ENCODE results near the gene RNF130. TPM values are rescaled to one million over a fixed set of nuclear protein-coding genes. Genes with fewer than 3 reads are reported as not detected.
A peak's percentile ranks its signal among the peaks of the same experiment; 100 is the strongest.

Gene RNF130
- total and polyA plus RNA-seq, 2 of the 13 experiments (the other 11 are each of a cell fraction or from before 2014, with no cell fraction given) = 28.2 to 28.3 TPM

DNA sequence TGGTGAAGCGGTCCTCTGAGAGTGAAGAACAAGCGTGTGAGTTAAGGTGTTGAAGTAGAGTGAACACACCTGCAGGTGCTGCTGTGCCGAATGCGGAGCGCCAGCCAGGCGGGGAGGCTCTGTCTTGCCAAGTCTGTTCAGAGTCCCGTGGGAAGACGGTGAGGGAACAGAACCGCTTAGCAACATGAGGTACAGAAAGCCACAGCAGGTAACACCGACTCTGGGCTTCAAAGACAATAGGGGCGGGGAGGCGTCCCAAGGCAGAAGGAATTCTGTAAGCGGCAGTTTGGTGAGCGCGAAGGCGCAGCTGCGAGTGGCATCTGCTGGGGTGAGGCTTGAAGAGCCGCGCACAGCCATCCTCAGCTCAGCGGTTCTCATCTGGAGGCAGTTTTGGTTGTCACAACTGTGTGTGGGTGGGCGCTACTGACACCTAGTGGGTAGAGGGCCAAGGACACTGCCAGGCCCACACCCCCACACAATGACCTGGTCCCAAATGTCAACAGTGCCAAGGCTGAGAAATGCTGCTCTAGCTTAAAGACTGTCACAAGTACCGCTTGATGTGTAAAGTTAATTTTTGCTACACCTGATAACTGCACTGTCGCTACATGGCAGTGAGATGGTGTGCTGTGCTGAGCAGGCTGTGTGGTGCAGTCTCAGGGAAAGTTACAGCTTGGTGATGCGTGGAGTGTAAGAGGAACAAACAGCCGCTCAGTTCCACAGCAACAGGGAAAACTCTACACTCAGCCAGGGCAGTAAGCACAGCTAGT is 96.4 kb downstream of the RNF130 start (continued):
- TF ChIP-seq, protein P1, sequence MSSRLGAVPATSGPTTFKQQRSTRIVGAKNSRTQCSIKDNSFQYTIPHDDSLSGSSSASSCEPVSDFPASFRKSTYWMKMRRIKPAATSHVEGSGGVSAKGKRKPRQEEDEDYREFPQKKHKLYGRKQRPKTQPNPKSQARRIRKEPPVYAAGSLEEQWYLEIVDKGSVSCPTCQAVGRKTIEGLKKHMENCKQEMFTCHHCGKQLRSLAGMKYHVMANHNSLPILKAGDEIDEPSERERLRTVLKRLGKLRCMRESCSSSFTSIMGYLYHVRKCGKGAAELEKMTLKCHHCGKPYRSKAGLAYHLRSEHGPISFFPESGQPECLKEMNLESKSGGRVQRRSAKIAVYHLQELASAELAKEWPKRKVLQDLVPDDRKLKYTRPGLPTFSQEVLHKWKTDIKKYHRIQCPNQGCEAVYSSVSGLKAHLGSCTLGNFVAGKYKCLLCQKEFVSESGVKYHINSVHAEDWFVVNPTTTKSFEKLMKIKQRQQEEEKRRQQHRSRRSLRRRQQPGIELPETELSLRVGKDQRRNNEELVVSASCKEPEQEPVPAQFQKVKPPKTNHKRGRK (CRISPR knock-in tag; IDR thresholded peaks at IDR 0.05) = no peak
- TF ChIP-seq ZNF703 (CRISPR knock-in tag; IDR thresholded peaks at IDR 0.05; ENCODE audit: borderline replicate concordance) (no peak), ATF7 (IDR thresholded peaks at IDR 0.05) (no peak), ATF7 (CRISPR knock-in tag; IDR thresholded peaks at IDR 0.05) (no peak), FOXA3 (CRISPR knock-in tag; IDR thresholded peaks at IDR 0.05) (peak; percentile 32; the same call in 1 of the 2 replicates), SMC3 (IDR thresholded peaks at IDR 0.05; ENCODE audit: low read length) (peak; percentile 62), PRMT3 (CRISPR knock-in tag; IDR thresholded peaks at IDR 0.05; ENCODE audit: borderline replicate concordance, low read depth) (no peak), IKZF4 (CRISPR knock-in tag; IDR thresholded peaks at IDR 0.05; ENCODE audit: borderline replicate concordance, low read depth, not compliant biosample characterization) (no peak), KDM5B (CRISPR knock-in tag; IDR thresholded peaks at IDR 0.05; ENCODE audit: borderline replicate concordance) (no peak), ZSCAN21 (CRISPR knock-in tag; IDR thresholded peaks at IDR 0.05; ENCODE audit: borderline replicate concordance) (0 out of 2 replicates have a peak, but pooled peaks have one; percentile 30), FOXA1 (IDR thresholded peaks at IDR 0.05) (no peak), FOXA1 (CRISPR knock-in tag; IDR thresholded peaks at IDR 0.05) (peak; percentile 77; the same call in 1 of the 2 replicates), MEIS1 (CRISPR knock-in tag; IDR thresholded peaks at IDR 0.05; ENCODE audit: borderline replicate concordance) (no peak), SALL1 (CRISPR knock-in tag; IDR thresholded peaks at IDR 0.05) (0 out of 2 replicates have a peak, but pooled peaks have one; percentile 26), MTA3 (CRISPR knock-in tag; IDR thresholded peaks at IDR 0.05) (no peak), RXRB (CRISPR knock-in tag; IDR thresholded peaks at IDR 0.05; ENCODE audit: borderline replicate concordance) (0 out of 2 replicates have a peak, but pooled peaks have one; percentile 19), HCFC1 (IDR thresholded peaks at IDR 0.05; ENCODE audit: low read depth, low read length) (no peak)
- TF ChIP-seq, protein P2, sequence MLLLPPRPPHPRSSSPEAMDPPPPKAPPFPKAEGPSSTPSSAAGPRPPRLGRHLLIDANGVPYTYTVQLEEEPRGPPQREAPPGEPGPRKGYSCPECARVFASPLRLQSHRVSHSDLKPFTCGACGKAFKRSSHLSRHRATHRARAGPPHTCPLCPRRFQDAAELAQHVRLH (CRISPR knock-in tag; IDR thresholded peaks at IDR 0.05; ENCODE audit: borderline replicate concordance, low read depth) = no peak
- TF ChIP-seq, protein P3, sequence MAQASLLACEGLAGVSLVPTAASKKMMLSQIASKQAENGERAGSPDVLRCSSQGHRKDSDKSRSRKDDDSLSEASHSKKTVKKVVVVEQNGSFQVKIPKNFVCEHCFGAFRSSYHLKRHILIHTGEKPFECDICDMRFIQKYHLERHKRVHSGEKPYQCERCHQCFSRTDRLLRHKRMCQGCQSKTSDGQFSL (CRISPR knock-in tag; IDR thresholded peaks at IDR 0.05) = peak; percentile 96
- TF ChIP-seq, protein P4, sequence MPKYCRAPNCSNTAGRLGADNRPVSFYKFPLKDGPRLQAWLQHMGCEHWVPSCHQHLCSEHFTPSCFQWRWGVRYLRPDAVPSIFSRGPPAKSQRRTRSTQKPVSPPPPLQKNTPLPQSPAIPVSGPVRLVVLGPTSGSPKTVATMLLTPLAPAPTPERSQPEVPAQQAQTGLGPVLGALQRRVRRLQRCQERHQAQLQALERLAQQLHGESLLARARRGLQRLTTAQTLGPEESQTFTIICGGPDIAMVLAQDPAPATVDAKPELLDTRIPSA (CRISPR knock-in tag; IDR thresholded peaks at IDR 0.05; ENCODE audit: borderline replicate concordance) = no peak
- TF ChIP-seq, protein P5, sequence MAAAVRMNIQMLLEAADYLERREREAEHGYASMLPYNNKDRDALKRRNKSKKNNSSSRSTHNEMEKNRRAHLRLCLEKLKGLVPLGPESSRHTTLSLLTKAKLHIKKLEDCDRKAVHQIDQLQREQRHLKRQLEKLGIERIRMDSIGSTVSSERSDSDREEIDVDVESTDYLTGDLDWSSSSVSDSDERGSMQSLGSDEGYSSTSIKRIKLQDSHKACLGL (CRISPR knock-in tag; IDR thresholded peaks at IDR 0.05) = no peak
- TF ChIP-seq, protein P6, sequence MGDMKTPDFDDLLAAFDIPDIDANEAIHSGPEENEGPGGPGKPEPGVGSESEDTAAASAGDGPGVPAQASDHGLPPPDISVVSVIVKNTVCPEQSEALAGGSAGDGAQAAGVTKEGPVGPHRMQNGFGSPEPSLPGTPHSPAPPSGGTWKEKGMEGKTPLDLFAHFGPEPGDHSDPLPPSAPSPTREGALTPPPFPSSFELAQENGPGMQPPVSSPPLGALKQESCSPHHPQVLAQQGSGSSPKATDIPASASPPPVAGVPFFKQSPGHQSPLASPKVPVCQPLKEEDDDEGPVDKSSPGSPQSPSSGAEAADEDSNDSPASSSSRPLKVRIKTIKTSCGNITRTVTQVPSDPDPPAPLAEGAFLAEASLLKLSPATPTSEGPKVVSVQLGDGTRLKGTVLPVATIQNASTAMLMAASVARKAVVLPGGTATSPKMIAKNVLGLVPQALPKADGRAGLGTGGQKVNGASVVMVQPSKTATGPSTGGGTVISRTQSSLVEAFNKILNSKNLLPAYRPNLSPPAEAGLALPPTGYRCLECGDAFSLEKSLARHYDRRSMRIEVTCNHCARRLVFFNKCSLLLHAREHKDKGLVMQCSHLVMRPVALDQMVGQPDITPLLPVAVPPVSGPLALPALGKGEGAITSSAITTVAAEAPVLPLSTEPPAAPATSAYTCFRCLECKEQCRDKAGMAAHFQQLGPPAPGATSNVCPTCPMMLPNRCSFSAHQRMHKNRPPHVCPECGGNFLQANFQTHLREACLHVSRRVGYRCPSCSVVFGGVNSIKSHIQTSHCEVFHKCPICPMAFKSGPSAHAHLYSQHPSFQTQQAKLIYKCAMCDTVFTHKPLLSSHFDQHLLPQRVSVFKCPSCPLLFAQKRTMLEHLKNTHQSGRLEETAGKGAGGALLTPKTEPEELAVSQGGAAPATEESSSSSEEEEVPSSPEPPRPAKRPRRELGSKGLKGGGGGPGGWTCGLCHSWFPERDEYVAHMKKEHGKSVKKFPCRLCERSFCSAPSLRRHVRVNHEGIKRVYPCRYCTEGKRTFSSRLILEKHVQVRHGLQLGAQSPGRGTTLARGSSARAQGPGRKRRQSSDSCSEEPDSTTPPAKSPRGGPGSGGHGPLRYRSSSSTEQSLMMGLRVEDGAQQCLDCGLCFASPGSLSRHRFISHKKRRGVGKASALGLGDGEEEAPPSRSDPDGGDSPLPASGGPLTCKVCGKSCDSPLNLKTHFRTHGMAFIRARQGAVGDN (CRISPR knock-in tag; IDR thresholded peaks at IDR 0.05) = peak; percentile 43
